MM.1S (cell line): Measurements from ENCODE around the gene SDC3.

Experiments used
- DNase-seq: peaks from one replicate; pipeline ENCODE4 v3.0.0-alpha.2; 2015
- H2AFZ ChIP-seq: fragments of 300-600 bp; sonication (generic); 2 replicates; pipeline ENCODE4 v1.6.0; 2016; ENCODE audit warnings: antibody characterized with exemption, low read length
- H3F3A ChIP-seq: fragments of 300-600 bp; sonication (generic); 2 replicates; pipeline ENCODE4 v1.6.1; 2016; ENCODE audit warnings: mild to moderate bottlenecking, antibody characterized with exemption, low read length, moderate library complexity, mixed read lengths; ENCODE audit not compliant: insufficient read depth
- H3K27ac ChIP-seq: fragments of 300-600 bp; sonication (generic); 2 replicates; pipeline ENCODE4 v1.5.1; 2016; ENCODE audit warnings: mild to moderate bottlenecking, low read length
- H3K27me3 ChIP-seq: fragments of 300-600 bp; sonication (generic); replicated peaks from 2 replicates; pipeline ENCODE4 v1.6.0; 2016; ENCODE audit warnings: low read length; ENCODE audit not compliant: insufficient read depth
- H3K36me3 ChIP-seq: fragments of 300-600 bp; sonication (generic); replicated peaks from 2 replicates; pipeline ENCODE4 v1.6.1; 2016; ENCODE audit warnings: mild to moderate bottlenecking, low read length, mixed read lengths; ENCODE audit not compliant: insufficient read depth
- H3K4me1 ChIP-seq: fragments of 300-600 bp; sonication (generic); 2 replicates; pipeline ENCODE4 v1.6.1; 2016; ENCODE audit warnings: low read length, mixed read lengths
- H3K4me2 ChIP-seq: fragments of 300-600 bp; sonication (generic); 2 replicates; pipeline ENCODE4 v1.6.0; 2016; ENCODE audit warnings: low read depth, low read length
- H3K4me3 ChIP-seq: fragments of 300-600 bp; sonication (generic); 2 replicates; pipeline ENCODE4 v1.5.1; 2016; ENCODE audit warnings: low read length, mixed read lengths
- H3K79me2 ChIP-seq: fragments of 300-600 bp; sonication (generic); 2 replicates; pipeline ENCODE4 v1.6.1; 2016; ENCODE audit warnings: mixed run types, low read length, mixed read lengths
- H3K9ac ChIP-seq: fragments of 300-600 bp; sonication (generic); 2 replicates; pipeline ENCODE4 v1.6.1; 2016; ENCODE audit warnings: low read length, mixed read lengths
- H3K9me2 ChIP-seq: fragments of 300-600 bp; sonication (generic); replicated peaks from 2 replicates; pipeline ENCODE4 v1.6.1; 2016; ENCODE audit warnings: mild to moderate bottlenecking, low read length, mixed read lengths; ENCODE audit not compliant: insufficient read depth
- H3K9me3 ChIP-seq: fragments of 300-600 bp; sonication (generic); replicated peaks from 2 replicates; pipeline ENCODE4 v1.6.1; 2016; ENCODE audit warnings: mild to moderate bottlenecking, low read length, mixed read lengths; ENCODE audit not compliant: insufficient read depth
- H4K20me1 ChIP-seq: fragments of 300-600 bp; sonication (generic); 2 replicates; pipeline ENCODE4 v1.6.1; 2016; ENCODE audit warnings: mild to moderate bottlenecking, low read length, moderate library complexity, mixed read lengths; ENCODE audit not compliant: insufficient read depth
- EZH2 ChIP-seq: fragments of 300-600 bp; sonication (generic); optimal IDR thresholded peaks from 2 replicates; pipeline ENCODE3; 2017; ENCODE audit warnings: low read depth, mild to moderate bottlenecking, antibody characterized with exemption, low read length, mixed read lengths
- EZH2phosphoT487 ChIP-seq: fragments of 300-600 bp; sonication (generic); IDR thresholded peaks from 2 replicates; pipeline ENCODE4 v1.6.1; 2018; ENCODE audit warnings: antibody characterized with exemption, low read length
- TF ChIP-seq, protein P1 (sequence below): fragments of 300-600 bp; sonication (generic); IDR thresholded peaks from 2 replicates; pipeline ENCODE4 v1.5.1; 2016; ENCODE audit warnings: antibody characterized with exemption, low read length, mixed read lengths

Gene SDC3

GRCh38 chr1:30848130-30848529 is 60.4 kb downstream of the SDC3 start:
- no peaks in the 10 kb centered on the region for H3K79me2 ChIP-seq
- H2AFZ ChIP-seq = no peak overlapping the region
- no peak overlapping the region for H3K27ac ChIP-seq
- H3K4me3 ChIP-seq = no peak overlapping the region
- H3K9me3 ChIP-seq = no peaks in the 10 kb centered on the region
- H3K36me3 ChIP-seq = no peaks in the 10 kb centered on the region
- no peaks in the 10 kb centered on the region for H3F3A ChIP-seq
- H3K9me2 ChIP-seq = no peaks in the 10 kb centered on the region
- DNase-seq = no peak
- H3K4me1 ChIP-seq = no peaks in the 10 kb centered on the region
- TF ChIP-seq, protein P1, sequence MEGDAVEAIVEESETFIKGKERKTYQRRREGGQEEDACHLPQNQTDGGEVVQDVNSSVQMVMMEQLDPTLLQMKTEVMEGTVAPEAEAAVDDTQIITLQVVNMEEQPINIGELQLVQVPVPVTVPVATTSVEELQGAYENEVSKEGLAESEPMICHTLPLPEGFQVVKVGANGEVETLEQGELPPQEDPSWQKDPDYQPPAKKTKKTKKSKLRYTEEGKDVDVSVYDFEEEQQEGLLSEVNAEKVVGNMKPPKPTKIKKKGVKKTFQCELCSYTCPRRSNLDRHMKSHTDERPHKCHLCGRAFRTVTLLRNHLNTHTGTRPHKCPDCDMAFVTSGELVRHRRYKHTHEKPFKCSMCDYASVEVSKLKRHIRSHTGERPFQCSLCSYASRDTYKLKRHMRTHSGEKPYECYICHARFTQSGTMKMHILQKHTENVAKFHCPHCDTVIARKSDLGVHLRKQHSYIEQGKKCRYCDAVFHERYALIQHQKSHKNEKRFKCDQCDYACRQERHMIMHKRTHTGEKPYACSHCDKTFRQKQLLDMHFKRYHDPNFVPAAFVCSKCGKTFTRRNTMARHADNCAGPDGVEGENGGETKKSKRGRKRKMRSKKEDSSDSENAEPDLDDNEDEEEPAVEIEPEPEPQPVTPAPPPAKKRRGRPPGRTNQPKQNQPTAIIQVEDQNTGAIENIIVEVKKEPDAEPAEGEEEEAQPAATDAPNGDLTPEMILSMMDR = no peak
- no peaks in the 10 kb centered on the region for H4K20me1 ChIP-seq
- H3K4me2 ChIP-seq = no peak overlapping the region
- H3K9ac ChIP-seq = no peak overlapping the region
- H3K27me3 ChIP-seq = peaks cover 74% of the 10 kb centered on the region

DNA sequence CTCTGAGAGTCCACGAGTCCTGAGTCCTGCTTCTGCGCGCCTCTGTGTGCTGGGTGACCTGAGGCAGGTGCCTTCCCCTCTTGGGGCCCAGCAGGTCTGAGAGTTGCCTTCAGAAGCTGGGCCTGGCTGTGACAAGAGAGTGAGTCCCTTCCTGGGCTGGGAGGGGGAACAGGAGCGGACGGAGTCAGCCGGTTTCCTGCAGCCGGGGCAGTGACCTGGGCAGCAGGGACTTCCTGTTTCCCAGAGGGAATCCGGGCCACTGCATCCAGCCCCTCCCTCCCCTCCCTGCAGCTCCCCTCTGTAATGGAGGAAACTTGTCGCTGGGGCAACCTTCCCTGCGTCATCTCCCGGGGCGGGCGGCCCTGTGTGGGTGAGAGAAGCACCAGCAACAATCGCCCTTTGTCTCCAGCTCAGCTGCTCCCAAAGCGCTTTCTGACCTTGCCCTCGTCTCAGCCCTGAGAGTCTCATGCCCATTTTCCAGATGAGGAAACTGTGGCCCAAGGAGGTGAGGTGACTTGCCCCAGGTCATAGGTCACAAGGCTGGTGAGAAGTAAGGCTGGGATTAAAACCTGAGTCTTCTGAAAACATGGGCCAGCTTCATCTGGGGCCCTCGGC is 61.1 kb downstream of the SDC3 start:
- Histone ChIP-seq H3K27me3 (peaks cover 81% of the 10 kb centered on the region), H3K4me1 (no peaks in the 10 kb centered on the region), H4K20me1 (no peaks in the 10 kb centered on the region), H3K4me2 (no peak overlapping the region), H3K27ac (no peak overlapping the region), H3K9ac (no peak overlapping the region), H3F3A (no peaks in the 10 kb centered on the region), H3K9me3 (no peaks in the 10 kb centered on the region), H3K79me2 (no peaks in the 10 kb centered on the region), H3K9me2 (no peaks in the 10 kb centered on the region), H3K4me3 (no peak overlapping the region), H2AFZ (no peak overlapping the region), H3K36me3 (no peaks in the 10 kb centered on the region)
- no peak for DNase-seq
- TF ChIP-seq EZH2 = no peak
- TF ChIP-seq EZH2phosphoT487 = no peak
- TF ChIP-seq, protein P1 = no peak

DNA sequence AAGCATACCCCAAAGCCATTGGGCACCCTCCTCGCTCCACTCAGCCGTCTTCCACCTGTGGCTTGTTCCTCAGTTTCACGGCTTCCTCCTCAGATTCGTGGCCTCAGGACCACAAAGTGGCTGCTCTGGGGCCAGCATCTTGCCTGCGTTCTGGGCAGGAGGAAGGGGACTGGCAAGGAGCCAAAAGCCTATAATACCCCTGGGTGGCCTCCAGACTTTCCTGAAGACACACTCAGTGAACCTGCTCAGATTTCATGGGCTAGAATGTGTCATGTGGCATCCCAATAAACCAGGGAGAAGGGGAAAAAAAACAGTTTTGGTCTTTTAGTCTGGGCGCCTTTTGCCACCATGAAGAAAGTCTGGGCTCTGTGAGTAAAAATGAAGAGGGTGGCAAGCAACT is 62.0 kb downstream of the SDC3 start:
- H3K4me3 ChIP-seq = no peak overlapping the region
- no peak overlapping the region for H3K27ac ChIP-seq
- H2AFZ ChIP-seq = no peak overlapping the region
- DNase-seq = no peak
- H3K79me2 ChIP-seq = no peaks in the 10 kb centered on the region
- H3K4me2 ChIP-seq = no peak overlapping the region
- no peaks in the 10 kb centered on the region for H3K4me1 ChIP-seq
- no peaks in the 10 kb centered on the region for H3K9me3 ChIP-seq
- H4K20me1 ChIP-seq = no peaks in the 10 kb centered on the region
- peaks cover 90% of the 10 kb centered on the region for H3K27me3 ChIP-seq
- H3K9me2 ChIP-seq = no peaks in the 10 kb centered on the region
- no peak overlapping the region for H3K9ac ChIP-seq
- TF ChIP-seq EZH2phosphoT487 = no peak
- TF ChIP-seq, protein P1 = no peak
- H3K36me3 ChIP-seq = no peaks in the 10 kb centered on the region
- no peaks in the 10 kb centered on the region for H3F3A ChIP-seq
